C4-2B (cell line): ENCODE measurements around the gene TEX28.
"Not testable (repeated sequence)": the region's sequence is repeated elsewhere in the genome, so short reads cannot be mapped to it uniquely, and the experiment has no call there.

ENCODE experiments used
- H3K27ac ChIP-seq: fragments of 450-650 bp; 2 replicates; pipeline ENCODE4 v1.5.1; 2017
- ZFX ChIP-seq: fragments of 450-650 bp; IDR thresholded peaks from 2 replicates; pipeline ENCODE4 v1.6.1; 2017
- TF ChIP-seq, protein P1 (sequence below): fragments of 450-650 bp; conservative IDR thresholded peaks from 2 replicates; pipeline ENCODE4 v1.5.1; 2017; ENCODE audit warnings: mild to moderate bottlenecking

The TEX28 gene

GRCh38 chrX:154294791-154295574 lies at the start of gene TEX28:
Gene TEX28, minus strand, starts transcription at chrX:154295124. Its CDS starts 3,007 bp downstream, at chrX:154292117.
- no peak for TF ChIP-seq ZFX
- TF ChIP-seq, protein P1, sequence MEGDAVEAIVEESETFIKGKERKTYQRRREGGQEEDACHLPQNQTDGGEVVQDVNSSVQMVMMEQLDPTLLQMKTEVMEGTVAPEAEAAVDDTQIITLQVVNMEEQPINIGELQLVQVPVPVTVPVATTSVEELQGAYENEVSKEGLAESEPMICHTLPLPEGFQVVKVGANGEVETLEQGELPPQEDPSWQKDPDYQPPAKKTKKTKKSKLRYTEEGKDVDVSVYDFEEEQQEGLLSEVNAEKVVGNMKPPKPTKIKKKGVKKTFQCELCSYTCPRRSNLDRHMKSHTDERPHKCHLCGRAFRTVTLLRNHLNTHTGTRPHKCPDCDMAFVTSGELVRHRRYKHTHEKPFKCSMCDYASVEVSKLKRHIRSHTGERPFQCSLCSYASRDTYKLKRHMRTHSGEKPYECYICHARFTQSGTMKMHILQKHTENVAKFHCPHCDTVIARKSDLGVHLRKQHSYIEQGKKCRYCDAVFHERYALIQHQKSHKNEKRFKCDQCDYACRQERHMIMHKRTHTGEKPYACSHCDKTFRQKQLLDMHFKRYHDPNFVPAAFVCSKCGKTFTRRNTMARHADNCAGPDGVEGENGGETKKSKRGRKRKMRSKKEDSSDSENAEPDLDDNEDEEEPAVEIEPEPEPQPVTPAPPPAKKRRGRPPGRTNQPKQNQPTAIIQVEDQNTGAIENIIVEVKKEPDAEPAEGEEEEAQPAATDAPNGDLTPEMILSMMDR: no peak
- H3K27ac ChIP-seq: no peak within 1 kb of the TSS

DNA sequence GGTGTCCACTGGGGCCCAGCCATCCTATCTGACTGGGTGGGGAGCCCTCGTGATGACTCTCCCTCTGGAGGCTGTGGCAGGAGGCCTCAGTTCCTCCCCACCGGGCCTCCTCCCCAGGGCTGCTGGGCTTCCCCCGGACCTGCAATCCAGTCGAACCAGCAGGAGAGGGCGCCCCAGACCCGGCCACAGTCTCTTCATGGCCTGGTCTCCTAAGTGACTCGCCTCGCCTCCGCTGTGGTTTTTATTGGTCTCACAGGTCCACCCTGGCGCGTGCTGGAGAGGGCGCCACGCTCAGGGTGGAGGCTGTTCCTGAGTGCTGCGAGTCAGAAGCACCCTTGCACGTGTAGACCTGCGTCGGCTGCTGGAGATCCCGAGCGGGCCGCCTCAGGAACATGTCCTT lies 48.7 kb upstream of the TEX28 start:
- H3K27ac ChIP-seq: not testable (repeated sequence)

GRCh38 chrX:154343063-154343462 lies 48.1 kb upstream of the TEX28 start:
- not testable (repeated sequence) for H3K27ac ChIP-seq

GRCh38 chrX:154341399-154342298 lies 46.7 kb upstream of the TEX28 start:
- not testable (repeated sequence) for H3K27ac ChIP-seq

DNA sequence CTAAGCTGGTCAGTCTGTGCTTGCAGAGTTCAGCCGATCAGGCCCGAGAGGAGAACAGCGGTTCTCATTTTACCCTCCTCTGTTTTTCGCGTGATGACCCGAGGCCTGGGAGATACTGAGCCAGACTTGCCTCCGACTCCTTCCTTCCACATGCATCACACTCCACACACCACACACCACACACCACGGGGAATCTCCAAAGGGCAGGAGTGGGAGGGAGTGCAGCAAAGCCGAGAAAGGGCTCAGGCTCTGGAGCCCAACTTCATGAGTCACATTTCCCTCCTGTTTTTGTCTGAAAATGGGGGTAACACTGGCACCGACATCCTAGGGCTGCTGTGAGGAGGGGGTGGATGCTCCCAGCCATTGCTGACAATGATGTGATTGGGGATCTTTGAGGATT lies 39.6 kb upstream of the TEX28 start:
- no peak for TF ChIP-seq ZFX
- TF ChIP-seq, protein P1: no peak
- H3K27ac ChIP-seq: no peak overlapping the region

- no peak overlapping the region for H3K27ac ChIP-seq
- TF ChIP-seq, protein P1: no peak
Observed at GRCh38 chrX:154333837-154334271, 38.9 kb upstream of the TEX28 start.

DNA sequence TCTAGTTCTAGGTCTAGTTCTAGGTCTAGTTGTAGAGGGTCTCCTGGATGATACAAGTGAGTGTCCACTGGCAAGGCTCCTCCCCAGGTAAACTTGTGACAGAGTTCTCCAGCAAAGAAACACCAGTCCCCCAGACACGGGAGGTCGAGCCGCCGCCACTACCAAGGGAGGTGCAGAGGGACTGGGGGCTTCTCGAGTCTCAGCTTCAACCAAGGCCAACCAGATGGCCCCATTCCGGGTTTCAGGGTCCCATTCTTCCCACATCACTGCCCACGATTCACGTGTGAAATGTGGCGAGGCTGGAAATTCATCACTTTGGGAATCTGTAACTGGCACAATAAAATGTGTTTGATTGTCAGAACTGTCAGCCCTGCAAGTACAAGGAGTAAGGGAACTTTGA lies 38.2 kb upstream of the TEX28 start:
- no peak for TF ChIP-seq ZFX
- TF ChIP-seq, protein P1: no peak
- H3K27ac ChIP-seq: no peak overlapping the region

- H3K27ac ChIP-seq: no peak overlapping the region
- TF ChIP-seq, protein P1: no peak
- TF ChIP-seq ZFX: no peak
Observed at GRCh38 chrX:154332561-154332960, 37.6 kb upstream of the TEX28 start.
